Gastrocnemius medialis (tissue), 4 donors: ENCODE results near the gene TRIM63. TPM values are rescaled to one million over a fixed set of nuclear protein-coding genes. Genes with fewer than 3 reads are reported as not detected.
A peak's percentile ranks its signal among the peaks of the same experiment; 100 is the strongest.

ENCODE experiments used
- ATAC-seq, 2 donors: fragments of 150-250 bp; one replicate each; pipeline ENCODE4 v1.9.1; 2016
- DNase-seq, 2 donors: peaks; one replicate each; pipeline ENCODE4 v3.0.0-alpha.2; 2019
- H3K27ac ChIP-seq, 4 donors: fragments of 200-600 bp; sonication (generic); 1 replicate in 1 of 4; 2 replicates in 3 of 4; pipeline ENCODE4 v1.5.1; 2016 to 2018; ENCODE audit warnings: mild to moderate bottlenecking in 2 of 4, moderate library complexity in 1 of 4
- H3K27me3 ChIP-seq, 3 donors: fragments of 200-600 bp; sonication (generic) in 2 of 3; 1 replicate in 1 of 3; 2 replicates in 2 of 3; pipeline versions ENCODE4 v1.5.1 to v1.6.0; 2016 to 2019; ENCODE audit warnings: mild to moderate bottlenecking in 1 of 3, moderate library complexity in 1 of 3
- H3K36me3 ChIP-seq, 2 donors: fragments of 200-600 bp; sonication (generic) in 1 of 2; one replicate each; pipeline ENCODE4 v1.5.1; 2017 to 2018
- H3K4me1 ChIP-seq, 2 donors: fragments of 200-600 bp; sonication (generic) in 1 of 2; one replicate each; pipeline ENCODE4 v1.5.1; 2016 to 2017; ENCODE audit warnings: mild to moderate bottlenecking in 2 of 2
- H3K4me3 ChIP-seq, 4 donors: fragments of 200-600 bp; sonication (generic) in 3 of 4; 1 replicate in 1 of 4; 2 replicates in 3 of 4; pipeline ENCODE4 v1.5.1; 2016 to 2019; ENCODE audit warnings: mild to moderate bottlenecking in 2 of 4
- H3K9me3 ChIP-seq, 3 donors: fragments of 200-600 bp; sonication (generic) in 2 of 3; 1 replicate in 1 of 3; 2 replicates in 2 of 3; pipeline ENCODE4 v1.5.1; 2016 to 2019
- CTCF ChIP-seq, 5 experiments: fragments of 450-650 bp in 3 of 5; fragments of 200-600 bp in 2 of 5; sonication (generic) in 2 of 5; IDR thresholded peaks in 4 of 5; conservative IDR thresholded peaks in 1 of 5; 1 replicate in 4 of 5; 2 replicates in 1 of 5; pipeline ENCODE4 v1.5.1; 2016 to 2019; ENCODE audit warnings: antibody characterized with exemption in 5 of 5, mild to moderate bottlenecking in 3 of 5, moderate library complexity in 3 of 5
- POLR2A ChIP-seq, 2 donors: fragments of 450-650 bp; IDR thresholded peaks; one replicate each; pipeline ENCODE4 v1.6.1; 2017; ENCODE audit warnings: antibody characterized with exemption in 2 of 2, mild to moderate bottlenecking in 2 of 2, moderate library complexity in 2 of 2
- in situ Hi-C, 4 donors: fragments of 200-750 bp; cut with MboI; loops; one replicate each; pipeline versions ENCODE4 v1.15.0 to v1.8.0; 2017; ENCODE audit warnings: low sequenced_read_pairs in 4 of 4
- intact Hi-C: fragments of 100-400 bp; cut with DNase I; formaldehyde crosslinking; loops from one replicate; pipeline ENCODE4 v1.15.1; 2023; ENCODE audit warnings: low total_unique reads
- total RNA-seq, 4 donors: library from RNA; depleted of rRNA; stranded (reverse); fragments of >200 nt; gene quantifications; one replicate each; pipeline versions ENCODE4 v1.1.0 to v1.2.3, GENCODE V29; 2016

Gene TRIM63
- total RNA-seq, 4 donors from 2014 or later = 1,040 to 4,298 (median 2,203) TPM

- no peak for TF ChIP-seq POLR2A (IDR thresholded peaks at IDR 0.05)
- no peak for TF ChIP-seq CTCF (IDR thresholded peaks at IDR 0.05 in 4 of 5, conservative IDR thresholded peaks at IDR 0.05 in 1 of 5)
- in situ Hi-C loops = no loop called here
- Histone ChIP-seq H3K27me3 (no peaks in the 10 kb centered on the region), H3K4me3 (no peak overlapping the region), H3K27ac (peak overlapping the region; percentile 88 to 96 (median 93)), H3K36me3 (peaks cover 6 to 15% of the 10 kb centered on the region in 2 donors), H3K9me3 (no peaks in the 10 kb centered on the region), H3K4me1 (peaks cover 39 to 60% of the 10 kb centered on the region in 2 donors)
- intact Hi-C loops = no loop called here
- DNase-seq (no peak), ATAC-seq (no peak)
Observed at GRCh38 chr1:26070296-26070962, 3.0 kb upstream of the TRIM63 start.

DNA sequence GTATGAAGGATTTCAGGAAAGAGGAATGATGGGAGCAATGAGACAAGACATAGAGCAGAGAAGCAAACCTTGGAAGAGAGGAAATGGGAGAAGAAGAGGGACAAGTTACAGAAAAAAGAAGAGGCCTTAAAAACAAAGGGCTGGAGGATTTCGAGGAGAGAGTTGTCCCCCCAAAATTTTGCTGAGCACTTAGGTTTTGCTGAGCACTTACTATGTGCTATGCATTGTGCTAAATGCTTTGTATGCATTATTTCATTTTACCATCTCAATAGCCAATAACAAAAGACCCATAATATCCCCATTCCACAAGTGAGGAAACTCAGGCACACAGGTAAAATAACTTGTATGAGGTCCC is 2.5 kb upstream of the TRIM63 start:
- in situ Hi-C loops (no loop called here), intact Hi-C loops (no loop called here)
- Histone ChIP-seq H3K9me3 (no peaks in the 10 kb centered on the region), H3K27me3 (no peaks in the 10 kb centered on the region), H3K4me3 (no peak overlapping the region), H3K27ac (peak overlapping the region; percentile 88 to 96 (median 93)), H3K4me1 (peaks cover 35 to 55% of the 10 kb centered on the region in 2 donors), H3K36me3 (peaks cover 11 to 20% of the 10 kb centered on the region in 2 donors)
- DNase-seq (no peak), ATAC-seq (no peak)
- TF ChIP-seq POLR2A (IDR thresholded peaks at IDR 0.05) = no peak
- no peak for TF ChIP-seq CTCF (IDR thresholded peaks at IDR 0.05 in 4 of 5, conservative IDR thresholded peaks at IDR 0.05 in 1 of 5)

DNA sequence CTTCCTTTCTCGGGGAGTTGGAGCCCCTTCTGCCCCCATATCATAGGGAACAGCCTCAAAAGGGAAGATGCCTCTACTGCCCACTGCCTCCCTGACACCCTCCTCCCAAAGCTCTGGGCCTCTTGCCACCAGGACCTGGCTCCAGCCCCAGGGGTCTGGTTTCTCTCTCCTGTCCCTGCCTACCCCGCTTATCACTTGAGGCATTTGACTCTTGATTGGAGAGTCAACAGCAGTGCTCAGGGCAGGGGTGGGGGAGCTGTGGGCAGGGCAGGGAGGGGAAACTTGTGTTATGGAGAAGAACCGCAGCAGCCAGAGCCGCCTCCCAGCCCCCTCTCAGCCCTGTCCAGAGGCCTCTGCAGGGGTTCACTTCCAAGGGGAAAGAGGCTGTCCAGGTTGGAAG is 573 bp downstream of the TRIM63 start:
- TF ChIP-seq POLR2A (IDR thresholded peaks at IDR 0.05) = no peak
- in situ Hi-C loops (no loop called here), intact Hi-C loops (no loop called here)
- H3K27ac ChIP-seq = peak overlapping the region; percentile 88 to 96 (median 94)
- ATAC-seq = no peak
- peak overlapping the region; percentile 65 to 85 (median 76) for H3K4me3 ChIP-seq
- peaks cover 24 to 29% of the 10 kb centered on the region in 2 donors for H3K4me1 ChIP-seq
- no peaks in the 10 kb centered on the region for H3K27me3 ChIP-seq
- peaks cover 11 to 50% of the 10 kb centered on the region in 2 donors for H3K36me3 ChIP-seq
- peak in 1 of 2 donors; percentile 60 for DNase-seq
- H3K9me3 ChIP-seq = no peaks in the 10 kb centered on the region

- ATAC-seq (no peak), DNase-seq (no peak)
- Histone ChIP-seq H3K27me3 (no peaks in the 10 kb centered on the region), H3K9me3 (no peaks in the 10 kb centered on the region), H3K4me1 (peaks cover 21 to 22% of the 10 kb centered on the region in 2 donors), H3K36me3 (peaks cover 11 to 57% of the 10 kb centered on the region in 2 donors), H3K27ac (peak overlapping the region; percentile 88 to 96 (median 94)), H3K4me3 (peak overlapping the region; percentile 65 to 85 (median 76))
- intact Hi-C loops = no loop called here
- TF ChIP-seq CTCF (IDR thresholded peaks at IDR 0.05 in 4 of 5, conservative IDR thresholded peaks at IDR 0.05 in 1 of 5) = no peak
- TF ChIP-seq POLR2A (IDR thresholded peaks at IDR 0.05) = peak in 1 of 2 donors; percentile 10
- in situ Hi-C loops = no loop called here
Observed at GRCh38 chr1:26066160-26066559, 1.3 kb downstream of the TRIM63 start.

GRCh38 chr1:26064553-26064952 is 2.9 kb downstream of the TRIM63 start:
- Histone ChIP-seq H3K9me3 (no peaks in the 10 kb centered on the region), H3K27me3 (no peaks in the 10 kb centered on the region), H3K27ac (peak overlapping the region; percentile 88 to 96 (median 94)), H3K4me3 (peak overlapping the region; percentile 65 to 85 (median 76)), H3K36me3 (peaks cover 11 to 73% of the 10 kb centered on the region in 2 donors), H3K4me1 (peaks cover 13 to 14% of the 10 kb centered on the region in 2 donors)
- ATAC-seq (no peak), DNase-seq (no peak)
- intact Hi-C loops (no loop called here), in situ Hi-C loops (no loop called here)
- TF ChIP-seq POLR2A (IDR thresholded peaks at IDR 0.05) (no peak), CTCF (IDR thresholded peaks at IDR 0.05 in 4 of 5, conservative IDR thresholded peaks at IDR 0.05 in 1 of 5) (no peak)
